ENCODE measurements around the gene GCK. TPM values are rescaled to one million over a fixed set of nuclear protein-coding genes. Genes with fewer than 3 reads are reported as not detected.

Gene GCK
- total and polyA plus RNA-seq, 12 donors, result 0.09 to 2.1 (median 0.50) TPM; not detected in 3

DNA sequence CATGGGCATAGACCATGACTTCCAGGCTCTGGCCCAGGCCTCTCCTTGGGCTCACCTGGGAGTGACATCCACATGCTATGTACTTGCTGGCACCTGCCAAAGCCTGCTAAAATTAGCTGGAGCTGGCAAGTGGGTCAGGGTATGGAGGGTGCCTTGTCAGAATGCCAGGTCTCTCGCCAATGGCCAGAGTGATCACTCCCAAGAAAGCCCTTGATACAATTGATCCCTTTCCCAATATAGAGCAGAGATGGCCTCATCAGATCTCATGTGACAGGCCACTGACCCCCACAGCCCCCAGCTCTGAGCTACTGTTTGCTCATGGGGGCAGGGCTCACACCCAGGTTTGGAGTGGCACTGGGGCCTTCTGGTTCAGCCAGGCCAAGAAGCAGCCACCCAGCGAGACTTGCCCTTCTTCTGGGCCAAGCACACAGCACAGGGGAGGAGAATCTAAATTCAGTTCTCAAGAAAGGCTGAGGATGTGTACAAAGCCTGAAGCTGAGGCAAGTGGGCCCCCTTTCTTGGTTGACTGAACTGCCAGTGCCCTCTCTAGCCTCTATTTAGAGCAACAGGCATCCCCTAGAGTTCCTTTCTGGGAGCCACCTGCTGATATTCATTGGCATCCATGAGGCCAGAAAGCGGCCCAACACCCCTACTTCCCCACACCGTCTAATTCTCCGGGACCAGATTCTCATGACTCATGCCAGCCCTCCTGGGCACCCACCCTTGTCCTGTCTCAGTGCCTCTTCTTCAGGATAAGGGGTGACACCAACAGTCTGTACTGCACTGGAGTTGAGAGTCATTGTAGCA, 29.2 kb downstream of the GCK start:
- Histone ChIP-seq H3K27me3 (no peaks in the 10 kb centered on the region), H3K4me3 (no peak overlapping the region), H3K27ac (no peak overlapping the region), H3K36me3 (replicated peaks in 1 of 2) (no peaks in the 10 kb centered on the region), H3K4me1 (replicated peaks in 1 of 2) (no peaks in the 10 kb centered on the region), H3K9me3 (replicated peaks in 1 of 3) (no peaks in the 10 kb centered on the region)
- intact Hi-C loops (cut with DNase I), result no loop called here
- no peak for TF ChIP-seq POLR2A (IDR thresholded peaks at IDR 0.05)
- TF ChIP-seq, protein P1, sequence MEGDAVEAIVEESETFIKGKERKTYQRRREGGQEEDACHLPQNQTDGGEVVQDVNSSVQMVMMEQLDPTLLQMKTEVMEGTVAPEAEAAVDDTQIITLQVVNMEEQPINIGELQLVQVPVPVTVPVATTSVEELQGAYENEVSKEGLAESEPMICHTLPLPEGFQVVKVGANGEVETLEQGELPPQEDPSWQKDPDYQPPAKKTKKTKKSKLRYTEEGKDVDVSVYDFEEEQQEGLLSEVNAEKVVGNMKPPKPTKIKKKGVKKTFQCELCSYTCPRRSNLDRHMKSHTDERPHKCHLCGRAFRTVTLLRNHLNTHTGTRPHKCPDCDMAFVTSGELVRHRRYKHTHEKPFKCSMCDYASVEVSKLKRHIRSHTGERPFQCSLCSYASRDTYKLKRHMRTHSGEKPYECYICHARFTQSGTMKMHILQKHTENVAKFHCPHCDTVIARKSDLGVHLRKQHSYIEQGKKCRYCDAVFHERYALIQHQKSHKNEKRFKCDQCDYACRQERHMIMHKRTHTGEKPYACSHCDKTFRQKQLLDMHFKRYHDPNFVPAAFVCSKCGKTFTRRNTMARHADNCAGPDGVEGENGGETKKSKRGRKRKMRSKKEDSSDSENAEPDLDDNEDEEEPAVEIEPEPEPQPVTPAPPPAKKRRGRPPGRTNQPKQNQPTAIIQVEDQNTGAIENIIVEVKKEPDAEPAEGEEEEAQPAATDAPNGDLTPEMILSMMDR (IDR thresholded peaks at IDR 0.05), result no peak
- DNase-seq, result no peak
- WGBS, 4 donors, result 86 to 98% (median 89%) methylated on average over 3 to 5 of the region's 5 CpGs

DNA sequence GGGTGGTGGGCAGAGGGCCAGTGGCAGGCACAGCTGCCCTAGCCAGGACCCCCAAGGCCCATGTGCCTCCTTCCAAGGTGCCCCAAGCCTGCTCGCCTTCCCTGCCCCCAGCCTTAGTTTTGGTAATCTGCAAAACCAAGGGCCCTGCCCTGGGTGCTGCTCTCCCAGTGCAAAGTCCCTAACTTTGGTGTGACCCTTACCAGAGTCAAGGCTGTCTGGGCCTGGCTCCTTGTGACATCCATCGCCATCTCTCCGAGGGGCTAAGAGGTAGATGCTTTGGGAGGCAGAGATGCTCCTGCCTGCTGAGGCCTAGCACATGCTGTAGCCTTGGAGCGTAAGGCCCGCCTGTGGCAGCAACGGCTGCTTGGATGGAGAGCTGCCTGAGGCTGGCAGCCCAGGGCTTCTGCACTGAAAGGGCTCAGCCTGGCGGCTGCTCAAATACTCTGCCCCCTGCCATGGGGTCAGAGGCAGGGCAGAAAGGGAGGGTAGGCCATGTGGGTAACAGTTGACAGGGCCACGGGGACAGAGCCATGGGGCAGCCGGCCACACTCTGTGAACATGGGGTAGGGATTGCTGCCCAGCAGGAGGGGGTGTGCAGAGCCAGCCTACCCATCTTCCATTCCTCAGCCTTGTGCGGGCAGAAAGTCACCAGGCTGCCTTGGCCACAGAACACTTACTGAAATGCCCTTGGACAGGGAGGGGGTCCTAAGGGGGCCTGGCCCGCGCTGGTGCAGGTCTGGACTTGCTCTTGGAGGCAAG, 30.2 kb downstream of the GCK start:
- Histone ChIP-seq H3K9me3 (replicated peaks in 1 of 3) (no peaks in the 10 kb centered on the region), H3K27ac (no peak overlapping the region), H3K4me3 (no peak overlapping the region), H3K4me1 (replicated peaks in 1 of 2) (no peaks in the 10 kb centered on the region), H3K27me3 (no peaks in the 10 kb centered on the region), H3K36me3 (replicated peaks in 1 of 2) (no peaks in the 10 kb centered on the region)
- WGBS, 4 donors, result 87 to 94% (median 91%) methylated on average over 10 to 12 of the region's 12 CpGs
- DNase-seq, result no peak
- intact Hi-C loops (cut with DNase I), result no loop called here
- TF ChIP-seq POLR2A (IDR thresholded peaks at IDR 0.05), result no peak
- TF ChIP-seq, protein P1 (IDR thresholded peaks at IDR 0.05), result no peak

DNA sequence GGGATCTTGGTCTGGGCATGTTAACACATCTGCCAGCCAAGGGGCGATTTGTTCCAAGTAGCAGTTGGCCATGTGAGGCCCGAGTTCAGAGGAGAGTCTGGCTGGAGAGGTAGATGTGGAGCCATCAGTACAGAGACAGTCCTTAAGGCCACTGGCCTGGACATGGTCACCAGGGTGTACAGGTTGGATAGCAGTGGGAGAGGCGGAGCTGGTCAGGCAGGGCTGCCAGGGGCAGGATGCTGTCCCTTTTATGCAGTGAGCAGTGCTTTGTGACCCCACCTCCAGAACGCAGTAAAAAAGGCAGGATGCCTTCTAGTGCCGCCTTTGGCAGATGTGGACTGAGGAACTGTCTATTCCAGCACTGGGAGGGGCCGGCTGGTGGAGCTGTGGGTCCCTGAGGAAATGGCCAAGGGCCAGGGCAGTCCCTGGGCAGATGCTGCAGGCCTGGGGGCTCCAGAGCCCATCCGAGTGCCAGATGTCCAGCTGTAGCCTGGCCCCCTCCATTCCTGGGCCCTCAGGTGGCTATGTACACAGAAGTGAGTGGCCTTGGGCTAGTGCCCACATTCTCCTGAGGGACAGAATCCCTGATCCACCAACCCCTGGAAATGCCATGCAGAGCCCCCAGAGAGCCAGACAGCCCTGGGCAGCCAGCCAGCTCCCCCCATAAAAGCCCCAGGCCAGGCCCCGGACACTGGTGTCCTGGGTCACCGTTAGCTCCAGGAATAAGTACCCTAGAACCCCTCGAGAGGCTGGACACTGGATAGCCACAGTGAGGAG, 31.0 kb downstream of the GCK start:
- DNase-seq, result no peak
- H3K4me3 ChIP-seq, result no peak overlapping the region
- H3K36me3 ChIP-seq (replicated peaks in 1 of 2), result no peaks in the 10 kb centered on the region
- H3K27ac ChIP-seq, result no peak overlapping the region
- WGBS, 4 donors, result 74 to 81% (median 78%) methylated on average over 6 to 10 of the region's 10 CpGs
- no peaks in the 10 kb centered on the region for H3K9me3 ChIP-seq (replicated peaks in 1 of 3)
- intact Hi-C loops (cut with DNase I), result no loop called here
- H3K4me1 ChIP-seq (replicated peaks in 1 of 2), result no peaks in the 10 kb centered on the region
- H3K27me3 ChIP-seq, result no peaks in the 10 kb centered on the region
- TF ChIP-seq, protein P1 (IDR thresholded peaks at IDR 0.05), result no peak
- TF ChIP-seq POLR2A (IDR thresholded peaks at IDR 0.05), result no peak

Measured in adrenal gland (tissue), 12 donors.